Measurements from ENCODE around the gene CACNA1A.
A peak's percentile ranks its signal among the peaks of the same experiment; 100 is the strongest.
"Not testable (repeated sequence)": the region's sequence is repeated elsewhere in the genome, so short reads cannot be mapped to it uniquely, and the experiment has no call there.

The CACNA1A gene

GRCh38 chr19:13206587-13206986 lies 299.7 kb downstream of the CACNA1A start:
- DNase-seq (ENCODE audit: low read depth, low spot score) = no peak

- DNase-seq (ENCODE audit: low read depth, low spot score) = not testable (repeated sequence)
Observed at GRCh38 chr19:13202112-13202511, 304.2 kb downstream of the CACNA1A start.

DNA sequence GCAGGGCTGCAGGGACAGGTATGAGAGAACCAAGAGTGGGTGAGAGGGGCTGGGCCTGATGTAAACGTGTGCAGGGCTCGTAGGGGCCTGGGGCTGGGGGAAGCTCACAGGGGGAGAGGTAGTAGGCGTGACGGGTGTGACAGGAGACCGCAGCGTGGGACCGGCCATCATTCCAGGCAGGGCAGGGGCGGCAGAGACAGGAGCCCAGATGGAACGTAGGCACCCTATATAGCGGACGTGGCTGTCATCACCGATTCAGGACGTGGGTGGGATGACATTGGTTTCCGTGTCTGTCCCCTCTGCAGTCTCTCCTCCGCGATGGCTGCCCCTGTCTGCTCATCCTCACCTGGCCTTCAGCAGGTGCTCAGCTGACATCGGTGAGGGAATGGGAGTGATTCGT lies 307.6 kb downstream of the CACNA1A start:
- DNase-seq (ENCODE audit: low read depth, low spot score) = no peak

- DNase-seq (ENCODE audit: low read depth, low spot score) = peak; percentile 91
Observed at GRCh38 chr19:13195678-13196077, 310.6 kb downstream of the CACNA1A start.

- no peak for DNase-seq (ENCODE audit: low read depth, low spot score)
Observed at GRCh38 chr19:13190781-13191540, 315.3 kb downstream of the CACNA1A start.

DNA sequence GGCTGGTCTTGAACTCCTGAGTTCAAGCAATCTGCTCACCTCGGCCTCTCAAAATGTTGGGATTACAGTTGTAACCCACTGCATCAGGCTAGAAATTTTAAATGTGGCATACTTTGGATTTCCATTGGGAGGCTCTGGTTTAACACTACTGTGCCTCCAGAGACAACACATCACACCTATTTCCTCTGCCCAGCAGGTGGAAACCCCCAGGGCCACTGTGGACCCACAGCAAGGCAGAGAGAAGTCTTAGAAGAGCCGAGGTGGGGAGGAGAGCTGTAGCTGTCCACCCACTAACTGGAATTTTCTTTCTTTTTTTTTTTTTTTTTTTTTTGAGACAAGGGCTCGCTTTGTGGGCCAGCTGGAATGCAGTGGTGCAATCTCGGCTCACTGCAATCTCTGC lies 316.7 kb downstream of the CACNA1A start:
- DNase-seq (ENCODE audit: low read depth, low spot score) = peak; percentile 47

GRCh38 chr19:13187419-13187818 lies 318.9 kb downstream of the CACNA1A start:
- DNase-seq (ENCODE audit: low read depth, low spot score) = no peak

DNA sequence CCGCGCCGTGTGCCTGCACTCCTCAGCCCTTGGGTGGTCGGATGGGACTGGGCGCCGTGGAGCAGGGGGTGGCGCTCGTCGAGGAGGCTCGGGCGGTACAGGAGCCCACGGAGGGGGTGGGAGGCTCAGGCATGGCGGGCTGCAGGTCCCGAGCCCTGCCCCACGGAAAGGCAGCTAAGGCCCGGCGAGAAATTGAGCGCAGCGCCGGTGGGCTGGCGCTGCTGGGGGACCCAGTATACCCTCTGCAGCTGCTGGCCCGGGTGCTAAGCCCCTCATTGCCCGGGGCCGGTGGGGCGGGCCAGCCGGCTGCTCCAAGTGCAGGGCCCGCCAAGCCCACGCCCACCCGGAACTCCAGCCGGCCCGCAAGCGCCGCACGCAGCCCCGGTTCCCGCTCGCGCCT lies 319.6 kb downstream of the CACNA1A start:
- DNase-seq (ENCODE audit: low read depth, low spot score) = not testable (repeated sequence)

- peak; percentile 41 for DNase-seq (ENCODE audit: low read depth, low spot score)
Observed at GRCh38 chr19:13185763-13186657, 320.3 kb downstream of the CACNA1A start.

DNA sequence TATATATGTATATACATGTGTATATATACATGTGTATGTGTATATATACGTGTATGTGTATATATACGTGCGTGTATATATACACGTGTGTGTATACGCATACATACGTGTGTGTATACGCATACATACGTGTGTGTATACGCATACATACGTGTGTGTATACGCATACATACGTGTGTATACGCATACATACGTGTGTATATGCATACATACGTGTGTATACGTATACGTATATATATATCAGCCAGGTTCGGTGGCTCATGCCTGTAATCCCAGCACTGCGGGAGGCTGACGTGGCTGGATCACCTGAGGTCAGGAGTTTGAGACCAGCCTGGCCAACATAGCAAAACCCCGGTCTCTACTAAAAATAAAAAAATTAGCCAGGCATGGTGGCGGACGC lies 321.4 kb downstream of the CACNA1A start:
- not testable (repeated sequence) for DNase-seq (ENCODE audit: low read depth, low spot score)

GRCh38 chr19:13181747-13182388 lies 324.4 kb downstream of the CACNA1A start:
- no peak for DNase-seq (ENCODE audit: low read depth, low spot score)

- not testable (repeated sequence) for DNase-seq (ENCODE audit: low read depth, low spot score)
Observed at GRCh38 chr19:13178291-13178690, 328.0 kb downstream of the CACNA1A start.

DNA sequence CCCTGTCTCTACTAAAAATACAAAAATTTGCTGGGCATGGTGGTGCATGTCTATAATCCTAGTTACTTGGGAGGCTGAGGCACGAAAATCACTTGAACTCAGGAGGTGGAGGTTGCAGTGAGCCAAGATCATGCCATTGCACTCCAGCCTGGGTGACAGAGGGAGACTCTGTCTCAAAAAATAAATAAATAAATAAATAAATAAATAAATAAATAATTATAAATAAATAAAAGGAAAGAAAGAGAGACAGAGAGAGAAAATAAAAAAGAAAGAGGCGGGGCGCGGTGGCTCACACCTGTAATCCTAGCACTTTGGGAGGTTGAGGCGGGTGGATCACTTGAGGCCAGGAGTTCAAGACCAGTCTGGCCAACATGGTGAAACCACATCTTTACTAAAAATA lies 328.7 kb downstream of the CACNA1A start:
- not testable (repeated sequence) for DNase-seq (ENCODE audit: low read depth, low spot score)

DNA sequence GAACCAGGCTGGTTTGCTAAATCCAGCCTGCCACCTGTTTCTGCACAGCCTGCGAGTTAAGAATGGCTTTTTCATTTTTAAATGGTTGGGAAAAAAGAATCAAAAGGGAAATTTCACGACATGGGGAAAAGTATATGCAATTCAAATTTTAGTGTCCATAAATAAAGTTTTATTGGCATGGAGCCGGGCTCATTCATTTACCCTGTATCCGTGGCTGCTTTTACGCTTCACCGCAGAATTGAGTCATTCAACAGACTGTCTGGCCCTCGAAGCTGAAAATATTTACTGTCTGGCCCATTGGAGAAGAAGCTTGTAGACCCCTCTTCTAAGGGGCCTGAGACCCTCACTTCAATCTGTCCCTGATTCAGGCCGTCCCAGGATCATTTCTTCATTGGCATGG lies 329.9 kb downstream of the CACNA1A start:
- no peak for DNase-seq (ENCODE audit: low read depth, low spot score)

GRCh38 chr19:13173139-13173737 lies 333.0 kb downstream of the CACNA1A start:
- DNase-seq (ENCODE audit: low read depth, low spot score) = no peak

DNA sequence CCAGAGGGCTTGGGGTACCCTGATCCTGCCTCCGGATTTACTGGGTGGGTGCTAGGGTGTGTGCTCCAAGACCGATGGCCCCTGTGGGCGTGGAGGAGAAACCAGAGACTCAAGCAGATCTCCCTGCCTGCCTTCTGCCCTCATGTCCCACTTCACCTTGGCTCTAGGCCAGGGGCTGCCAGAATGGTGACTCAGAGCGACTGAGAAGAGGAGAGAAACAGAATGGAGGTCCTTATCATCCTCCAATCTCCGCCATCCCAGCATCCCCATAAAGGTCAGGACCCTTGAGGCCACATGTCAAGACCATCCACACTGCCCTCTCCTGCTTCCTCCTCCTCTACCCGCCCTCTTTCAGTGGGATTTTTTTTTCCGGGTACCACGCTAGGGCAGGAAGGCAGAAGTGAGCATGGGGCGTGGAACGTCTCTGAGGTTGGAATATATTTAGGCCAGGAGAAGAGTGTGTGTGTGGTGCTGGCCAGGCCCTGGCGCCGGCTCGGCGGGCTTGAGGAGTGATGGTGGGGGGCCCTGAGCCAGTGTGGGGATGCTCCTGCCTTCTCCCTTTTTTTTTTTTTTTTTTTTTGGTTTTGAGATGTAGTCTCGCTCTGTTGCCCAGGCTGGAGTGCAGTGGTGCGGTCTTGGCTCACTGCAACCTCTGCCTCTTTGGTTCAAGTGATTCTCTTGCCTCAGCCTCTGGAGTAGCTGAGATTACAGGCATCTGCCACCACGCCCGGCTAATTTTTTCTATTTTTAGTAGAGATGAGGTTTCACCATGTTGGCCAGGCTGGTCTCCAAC lies 333.7 kb downstream of the CACNA1A start:
- no peak for DNase-seq (ENCODE audit: low read depth, low spot score)

DNA sequence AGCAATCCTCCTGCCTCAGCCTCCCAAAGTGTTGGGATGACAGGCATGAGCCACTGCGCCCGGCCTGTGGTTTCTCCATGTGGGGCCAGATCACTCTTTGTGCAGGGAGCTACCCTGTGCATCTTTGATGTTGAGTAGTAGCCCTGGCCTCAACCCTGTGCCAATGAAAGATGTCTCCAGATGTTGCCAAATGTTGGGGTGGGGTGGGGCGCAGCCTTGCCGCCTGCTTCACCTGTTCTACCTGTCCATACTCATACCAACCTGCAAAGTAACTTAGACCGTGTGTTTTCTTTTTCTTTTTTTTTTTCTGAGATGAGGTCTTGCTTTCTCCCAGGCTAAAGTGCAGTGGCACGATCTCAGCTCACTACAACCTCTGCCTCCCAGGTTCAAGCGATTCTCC lies 335.1 kb downstream of the CACNA1A start:
- DNase-seq (ENCODE audit: low read depth, low spot score) = no peak

DNA sequence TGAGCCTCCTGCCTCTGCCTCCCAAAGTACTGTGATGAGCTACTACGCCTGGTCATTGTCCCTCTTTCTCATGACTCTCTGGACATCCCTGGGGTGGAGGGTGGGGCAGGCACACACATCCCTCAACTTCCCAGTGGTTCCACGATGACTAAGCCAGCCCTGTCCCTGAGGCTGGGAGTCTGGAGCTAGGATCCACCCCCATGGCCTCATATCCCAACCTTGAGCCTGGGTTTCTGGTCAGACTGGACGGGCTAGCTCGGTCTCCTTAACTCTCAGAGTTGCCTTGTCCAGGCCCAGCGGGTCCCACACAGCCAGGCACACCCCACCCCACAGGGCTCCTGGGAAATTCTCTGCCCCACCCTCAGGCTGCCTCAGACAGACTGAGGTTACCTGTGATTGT lies 336.5 kb downstream of the CACNA1A start:
- DNase-seq (ENCODE audit: low read depth, low spot score) = peak; percentile 91

DNA sequence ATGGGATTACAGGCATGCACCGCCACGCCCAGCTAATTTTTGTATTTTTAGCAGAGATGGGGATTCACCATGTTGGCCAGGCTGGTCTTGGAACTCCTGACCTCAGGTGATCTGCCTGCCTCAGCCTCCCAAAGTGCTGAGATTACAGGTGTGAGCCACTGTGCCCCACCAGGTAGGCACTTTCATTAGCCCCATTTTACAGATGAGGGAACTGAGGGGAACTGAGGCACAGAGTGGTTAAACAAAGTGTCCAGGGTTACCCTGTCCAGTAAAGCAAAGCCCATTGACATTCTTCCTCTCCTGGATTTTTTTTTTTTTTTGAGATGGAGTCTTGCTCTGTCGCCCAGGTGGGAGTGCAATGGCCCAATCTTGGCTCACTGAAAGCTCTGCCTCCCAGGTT lies 340.1 kb downstream of the CACNA1A start:
- DNase-seq (ENCODE audit: low read depth, low spot score) = not testable (repeated sequence)

DNA sequence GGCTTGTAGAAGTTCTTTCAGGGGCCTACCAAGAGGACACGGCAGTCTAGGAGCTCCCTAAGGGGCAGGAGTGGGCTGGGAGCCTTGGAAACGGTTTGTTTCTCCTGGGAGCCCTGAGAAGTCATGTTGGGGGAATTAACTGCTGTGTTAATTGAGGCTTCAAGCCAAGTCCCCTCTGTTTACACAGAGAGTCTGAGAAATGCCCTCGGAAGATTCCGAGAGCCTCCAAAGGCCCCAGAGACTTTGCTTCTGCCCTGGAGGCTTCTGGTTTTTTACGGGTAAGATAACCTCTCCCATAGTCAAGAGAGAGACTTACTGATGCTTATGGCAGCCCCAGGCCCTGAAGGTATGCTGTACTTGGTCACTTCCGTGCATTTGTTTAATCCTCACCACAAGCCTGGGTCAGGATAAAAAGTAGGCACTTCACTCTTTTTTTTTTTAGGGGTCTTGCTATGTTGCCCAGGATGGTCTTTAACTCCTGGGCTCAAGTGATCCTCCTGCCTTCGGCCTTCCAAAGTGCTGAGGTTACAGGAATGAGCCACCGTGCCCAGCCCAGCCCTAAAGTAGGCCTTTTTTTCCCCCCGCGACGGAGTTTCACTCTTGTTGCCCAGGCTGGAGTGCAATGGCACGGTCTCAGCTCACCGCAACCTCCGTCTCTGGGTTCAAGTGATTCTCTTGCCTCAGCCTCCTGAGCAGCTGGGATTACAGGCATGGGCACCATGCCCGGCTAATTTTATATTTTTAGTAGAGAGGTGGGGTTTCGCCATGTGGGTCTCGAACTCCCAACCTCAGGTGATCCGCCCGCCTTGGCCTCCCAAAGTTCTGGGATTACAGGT lies 340.9 kb downstream of the CACNA1A start:
- DNase-seq (ENCODE audit: low read depth, low spot score) = peak; percentile 84

Data from ELF-1 (cell line).